MM.1S (cell line): Measurements from ENCODE around the gene TVP23C.
"Not testable (repeated sequence)": the region's sequence is repeated elsewhere in the genome, so short reads cannot be mapped to it uniquely, and the experiment has no call there.

Source experiments
- EZH2 ChIP-seq: fragments of 300-600 bp; sonication (generic); optimal IDR thresholded peaks from 2 replicates; pipeline ENCODE3; 2017; ENCODE audit warnings: low read depth, mild to moderate bottlenecking, antibody characterized with exemption, low read length, mixed read lengths
- EZH2phosphoT487 ChIP-seq: fragments of 300-600 bp; sonication (generic); IDR thresholded peaks from 2 replicates; pipeline ENCODE4 v1.6.1; 2018; ENCODE audit warnings: antibody characterized with exemption, low read length
- TF ChIP-seq, protein P1 (sequence below): fragments of 300-600 bp; sonication (generic); IDR thresholded peaks from 2 replicates; pipeline ENCODE4 v1.5.1; 2016; ENCODE audit warnings: antibody characterized with exemption, low read length, mixed read lengths

DNA sequence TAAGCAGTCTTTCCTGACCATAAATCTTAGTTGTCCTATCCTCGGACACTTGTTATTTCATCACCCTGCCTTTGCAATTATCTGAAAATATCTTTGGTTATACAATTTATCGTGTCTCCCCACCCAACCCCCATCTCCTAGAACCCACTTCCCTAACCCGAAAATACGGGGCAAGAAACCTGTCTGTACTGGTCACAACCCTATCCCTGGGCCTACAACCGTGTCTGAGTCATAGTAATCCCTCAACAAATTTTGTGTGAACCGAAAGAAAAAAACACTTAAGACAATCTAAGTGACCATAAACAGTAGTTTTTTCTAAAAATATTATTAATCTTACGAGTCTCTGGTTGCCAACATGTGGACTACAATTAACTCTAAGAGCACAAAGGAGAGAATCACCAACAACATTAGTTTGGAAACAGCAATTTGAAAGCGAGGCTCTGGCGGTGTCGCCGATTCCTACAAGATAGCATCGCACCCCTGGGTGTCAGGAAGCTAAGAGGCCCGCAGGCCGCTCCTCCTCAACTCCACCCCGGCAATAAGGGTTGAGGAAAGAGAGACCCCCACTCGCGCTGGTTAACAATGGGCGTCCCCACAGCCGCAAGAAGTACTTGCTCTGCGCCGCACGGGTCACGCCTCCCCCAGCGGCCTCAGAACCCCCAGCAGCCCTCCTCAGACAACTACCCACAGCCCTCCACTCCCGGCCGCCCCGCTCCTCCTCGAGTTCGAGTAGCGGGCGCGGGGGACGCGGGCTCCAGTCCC is 489 bp downstream of the TVP23C start:
- TF ChIP-seq, protein P1, sequence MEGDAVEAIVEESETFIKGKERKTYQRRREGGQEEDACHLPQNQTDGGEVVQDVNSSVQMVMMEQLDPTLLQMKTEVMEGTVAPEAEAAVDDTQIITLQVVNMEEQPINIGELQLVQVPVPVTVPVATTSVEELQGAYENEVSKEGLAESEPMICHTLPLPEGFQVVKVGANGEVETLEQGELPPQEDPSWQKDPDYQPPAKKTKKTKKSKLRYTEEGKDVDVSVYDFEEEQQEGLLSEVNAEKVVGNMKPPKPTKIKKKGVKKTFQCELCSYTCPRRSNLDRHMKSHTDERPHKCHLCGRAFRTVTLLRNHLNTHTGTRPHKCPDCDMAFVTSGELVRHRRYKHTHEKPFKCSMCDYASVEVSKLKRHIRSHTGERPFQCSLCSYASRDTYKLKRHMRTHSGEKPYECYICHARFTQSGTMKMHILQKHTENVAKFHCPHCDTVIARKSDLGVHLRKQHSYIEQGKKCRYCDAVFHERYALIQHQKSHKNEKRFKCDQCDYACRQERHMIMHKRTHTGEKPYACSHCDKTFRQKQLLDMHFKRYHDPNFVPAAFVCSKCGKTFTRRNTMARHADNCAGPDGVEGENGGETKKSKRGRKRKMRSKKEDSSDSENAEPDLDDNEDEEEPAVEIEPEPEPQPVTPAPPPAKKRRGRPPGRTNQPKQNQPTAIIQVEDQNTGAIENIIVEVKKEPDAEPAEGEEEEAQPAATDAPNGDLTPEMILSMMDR: not testable (repeated sequence)
- TF ChIP-seq EZH2phosphoT487, EZH2: not testable (repeated sequence)
